Stomach (tissue), 9 donors: ENCODE results near the gene BTBD9. TPM values are rescaled to one million over a fixed set of nuclear protein-coding genes. Genes with fewer than 3 reads are reported as not detected.

Experiments
- DNase-seq, 2 donors: peaks; one replicate each; pipeline versions ENCODE4 v3.0.0 to v3.0.0-alpha.2; 2013 to 2019
- H3K27ac ChIP-seq, 5 donors: fragments of 200-600 bp in 4 of 5; sonication (generic) in 4 of 5; one replicate each; pipeline ENCODE4 v1.5.1; 2013 to 2019; ENCODE audit warnings: mild to moderate bottlenecking in 1 of 5, moderate library complexity in 1 of 5
- H3K27me3 ChIP-seq, 3 donors: fragments of 200-600 bp; sonication (generic); one replicate each; pipeline ENCODE4 v1.5.1; 2017 to 2019; ENCODE audit warnings: mixed run types in 1 of 3
- H3K36me3 ChIP-seq, 4 donors: fragments of 200-600 bp; sonication (generic); 1 replicate in 3 of 4; 2 replicates in 1 of 4; pipeline ENCODE4 v1.5.1; 2016 to 2019
- H3K4me1 ChIP-seq, 4 donors: fragments of 200-600 bp; sonication (generic); one replicate each; pipeline ENCODE4 v1.5.1; 2016 to 2019
- H3K4me3 ChIP-seq, 4 donors: fragments of 200-600 bp; sonication (generic) in 3 of 4; one replicate each; pipeline ENCODE4 v1.5.1; 2016 to 2019; ENCODE audit warnings: mild to moderate bottlenecking in 1 of 4
- H3K9me3 ChIP-seq, 4 donors: fragments of 200-600 bp; sonication (generic); one replicate each; pipeline ENCODE4 v1.5.1; 2016 to 2019
- EP300 ChIP-seq: sonication (generic); formaldehyde crosslinking; IDR thresholded peaks from one replicate; pipeline ENCODE4 v1.6.1; 2017; ENCODE audit warnings: antibody characterized with exemption
- POLR2A ChIP-seq, 4 donors: fragments of 450-650 bp; IDR thresholded peaks; one replicate each; pipeline ENCODE4 v1.6.1; 2016; ENCODE audit warnings: antibody characterized with exemption in 4 of 4, control low read depth in 2 of 4, mild to moderate bottlenecking in 1 of 4, moderate library complexity in 1 of 4
- POLR2AphosphoS5 ChIP-seq, 3 donors: sonication (generic); formaldehyde crosslinking; IDR thresholded peaks; one replicate each; pipeline ENCODE4 v1.6.1; 2016; ENCODE audit warnings: antibody characterized with exemption in 3 of 3
- WGBS, 5 donors: extraction: QIAGEN DNeasy Blood & Tissue Kit in 3 of 5; methylation state at CpG; one replicate each; pipeline versions ENCODE4 v1.1.5 to v1.1.7; 2013 to 2018; 5-methylcytosine and 5-hydroxymethylcytosine counted together
- intact Hi-C: fragments of 100-400 bp; cut with DNase I; formaldehyde crosslinking; loops from one replicate; pipeline ENCODE4 v1.15.1; 2023; ENCODE audit warnings: low total_unique reads
- polyA plus RNA-seq, 3 donors: library from polyadenylated mRNA; stranded (reverse); fragments of 200-250 nt; gene quantifications; one replicate each; pipeline ENCODE4 v1.2.3, GENCODE V29; 2013
- total RNA-seq, 5 donors: library from RNA; depleted of rRNA; stranded (reverse); fragments of >200 nt; gene quantifications; one replicate each; pipeline versions ENCODE4 v1.1.0 to v1.2.3, GENCODE V29; 2014 to 2016
- TF ChIP-seq, protein P1 (sequence below), 7 experiments: fragments of 450-650 bp in 4 of 7; fragments of 200-600 bp in 3 of 7; sonication (generic) in 3 of 7; IDR thresholded peaks; one replicate each; pipeline ENCODE4 v1.5.1; 2016 to 2019; ENCODE audit warnings: antibody characterized with exemption in 7 of 7, control low read depth in 2 of 7, mild to moderate bottlenecking in 1 of 7
- donor health status: healthy with polysubstance abuse.
- donor health status: Bipolar disorder and iron deficiency.
- donor health status: healthy.

BTBD9 gene
- total and polyA plus RNA-seq, 8 donors = 1.4 to 90.2 (median 6.8) TPM

DNA sequence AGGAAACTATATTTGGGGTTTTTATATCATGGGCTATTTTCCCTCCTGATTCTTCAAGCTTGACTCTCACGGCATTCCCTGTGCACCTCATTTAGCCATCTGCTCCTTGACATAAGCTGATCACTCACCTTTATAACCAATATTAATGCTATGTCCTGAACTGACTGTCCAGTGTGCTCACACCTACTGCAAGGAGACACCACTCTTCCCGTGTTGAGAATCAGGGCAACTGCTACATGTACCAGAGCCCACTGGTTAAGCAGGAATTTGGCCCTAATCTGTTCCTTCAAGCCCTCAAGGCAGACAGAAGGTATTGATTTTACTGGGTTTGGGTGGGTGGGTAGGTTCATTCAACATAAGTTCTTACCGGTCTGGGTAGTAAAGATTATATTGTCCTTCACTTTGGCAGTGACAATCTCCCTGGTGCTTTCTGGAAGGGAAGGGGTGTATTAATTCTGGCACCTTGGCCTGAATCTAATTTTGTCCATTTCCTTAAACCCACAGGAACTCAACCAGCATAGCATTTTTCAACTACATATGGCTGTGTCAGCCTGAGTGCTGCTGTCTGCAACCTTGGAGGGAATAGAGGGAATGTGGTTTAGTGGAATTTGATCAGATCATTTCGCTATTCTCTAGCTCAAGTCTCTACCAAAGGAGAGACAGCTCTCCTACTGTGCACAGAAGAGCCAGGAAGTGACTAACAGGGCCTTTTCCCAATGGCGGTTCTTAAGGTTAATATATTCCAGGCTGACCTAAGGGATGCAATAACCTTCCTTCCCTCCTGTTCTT, 293.2 kb downstream of the BTBD9 start:
- intact Hi-C loops = no loop called here
- 78 to 94% (median 90%) methylated on average over 5 of the region's 5 CpGs for WGBS, 5 donors

DNA sequence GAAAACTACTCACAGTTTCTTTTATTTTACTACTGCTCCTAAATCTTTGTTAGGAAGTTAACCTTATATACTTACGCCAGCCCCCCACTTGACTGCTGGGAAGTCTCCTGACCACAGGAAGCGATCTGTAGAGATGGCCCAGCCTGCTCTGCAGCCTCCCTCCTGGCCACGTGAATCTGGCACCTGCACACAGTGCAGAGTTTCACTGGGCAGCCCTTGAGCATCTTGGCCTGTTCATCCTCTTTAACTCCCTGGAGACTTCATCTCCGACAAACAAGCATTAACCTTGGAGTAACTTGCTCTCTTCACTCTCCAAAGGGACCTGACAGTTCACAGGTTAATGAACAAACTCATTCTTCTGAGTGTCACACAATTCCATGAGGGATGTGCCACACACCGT, 294.1 kb downstream of the BTBD9 start:
- H3K4me3 ChIP-seq = no peak overlapping the region
- TF ChIP-seq POLR2A (IDR thresholded peaks at IDR 0.05) (no peak), EP300 (no peak), POLR2AphosphoS5 (IDR thresholded peaks at IDR 0.05) (no peak)
- TF ChIP-seq, protein P1, sequence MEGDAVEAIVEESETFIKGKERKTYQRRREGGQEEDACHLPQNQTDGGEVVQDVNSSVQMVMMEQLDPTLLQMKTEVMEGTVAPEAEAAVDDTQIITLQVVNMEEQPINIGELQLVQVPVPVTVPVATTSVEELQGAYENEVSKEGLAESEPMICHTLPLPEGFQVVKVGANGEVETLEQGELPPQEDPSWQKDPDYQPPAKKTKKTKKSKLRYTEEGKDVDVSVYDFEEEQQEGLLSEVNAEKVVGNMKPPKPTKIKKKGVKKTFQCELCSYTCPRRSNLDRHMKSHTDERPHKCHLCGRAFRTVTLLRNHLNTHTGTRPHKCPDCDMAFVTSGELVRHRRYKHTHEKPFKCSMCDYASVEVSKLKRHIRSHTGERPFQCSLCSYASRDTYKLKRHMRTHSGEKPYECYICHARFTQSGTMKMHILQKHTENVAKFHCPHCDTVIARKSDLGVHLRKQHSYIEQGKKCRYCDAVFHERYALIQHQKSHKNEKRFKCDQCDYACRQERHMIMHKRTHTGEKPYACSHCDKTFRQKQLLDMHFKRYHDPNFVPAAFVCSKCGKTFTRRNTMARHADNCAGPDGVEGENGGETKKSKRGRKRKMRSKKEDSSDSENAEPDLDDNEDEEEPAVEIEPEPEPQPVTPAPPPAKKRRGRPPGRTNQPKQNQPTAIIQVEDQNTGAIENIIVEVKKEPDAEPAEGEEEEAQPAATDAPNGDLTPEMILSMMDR (IDR thresholded peaks at IDR 0.05) = no peak

More for the DNA sequence above, 293.2 kb downstream of the BTBD9 start:
- DNase-seq = no peak
- Histone ChIP-seq H3K27me3 (no peaks in the 10 kb centered on the region), H3K4me1 (peaks cover 0 to 22% (median 4%) of the 10 kb centered on the region in 4 donors), H3K9me3 (no peaks in the 10 kb centered on the region), H3K36me3 (peaks cover 0 to 6% (median 0%) of the 10 kb centered on the region in 4 donors), H3K4me3 (no peak overlapping the region), H3K27ac (no peak overlapping the region)
- TF ChIP-seq, protein P1 (IDR thresholded peaks at IDR 0.05) = no peak
- TF ChIP-seq POLR2AphosphoS5 (IDR thresholded peaks at IDR 0.05) (no peak), POLR2A (IDR thresholded peaks at IDR 0.05) (no peak), EP300 (no peak)

DNA sequence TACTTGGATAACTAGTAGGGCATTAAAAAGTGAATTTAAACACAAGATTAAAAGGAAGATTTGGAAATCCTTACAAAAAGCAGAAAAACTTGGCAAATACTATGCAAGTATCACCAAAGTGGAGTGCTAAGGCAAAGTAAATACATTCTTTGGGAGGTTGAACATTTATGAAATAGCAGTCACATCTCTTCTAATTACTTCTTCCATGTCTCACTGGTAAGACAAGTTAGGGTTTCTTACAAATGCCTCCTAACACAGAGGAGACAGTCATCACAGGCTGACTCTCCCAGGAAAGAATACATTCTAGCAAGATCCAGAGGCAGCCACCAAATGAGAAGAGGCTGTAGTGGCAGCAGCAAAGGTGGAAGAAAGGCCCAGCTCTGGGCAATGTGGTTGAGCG, 298.2 kb downstream of the BTBD9 start:
- TF ChIP-seq, protein P1 (IDR thresholded peaks at IDR 0.05) = no peak
- TF ChIP-seq POLR2AphosphoS5 (IDR thresholded peaks at IDR 0.05) = no peak
- no peak for TF ChIP-seq POLR2A (IDR thresholded peaks at IDR 0.05)
- TF ChIP-seq EP300 = no peak
- intact Hi-C loops = no loop called here
- H3K27me3 ChIP-seq = no peaks in the 10 kb centered on the region
- no peak overlapping the region for H3K27ac ChIP-seq
- H3K9me3 ChIP-seq = no peaks in the 10 kb centered on the region
- WGBS, 5 donors = 95 to 100% (median 100%) methylated on average over 1 of the region's 1 CpG
- DNase-seq = no peak
- no peak overlapping the region for H3K4me3 ChIP-seq
- peaks cover 0 to 6% (median 0%) of the 10 kb centered on the region in 4 donors for H3K36me3 ChIP-seq
- no peaks in the 10 kb centered on the region for H3K4me1 ChIP-seq

More for the DNA sequence above, 294.1 kb downstream of the BTBD9 start:
- H3K27me3 ChIP-seq = no peaks in the 10 kb centered on the region
- WGBS, 5 donors = 78 to 89% (median 82%) methylated on average over 5 of the region's 5 CpGs
- peaks cover 0 to 15% (median 3%) of the 10 kb centered on the region in 4 donors for H3K4me1 ChIP-seq
- H3K36me3 ChIP-seq = peaks cover 0 to 6% (median 0%) of the 10 kb centered on the region in 4 donors
- no peak overlapping the region for H3K27ac ChIP-seq
- H3K9me3 ChIP-seq = no peaks in the 10 kb centered on the region
- no peak for DNase-seq
- intact Hi-C loops = no loop called here

DNA sequence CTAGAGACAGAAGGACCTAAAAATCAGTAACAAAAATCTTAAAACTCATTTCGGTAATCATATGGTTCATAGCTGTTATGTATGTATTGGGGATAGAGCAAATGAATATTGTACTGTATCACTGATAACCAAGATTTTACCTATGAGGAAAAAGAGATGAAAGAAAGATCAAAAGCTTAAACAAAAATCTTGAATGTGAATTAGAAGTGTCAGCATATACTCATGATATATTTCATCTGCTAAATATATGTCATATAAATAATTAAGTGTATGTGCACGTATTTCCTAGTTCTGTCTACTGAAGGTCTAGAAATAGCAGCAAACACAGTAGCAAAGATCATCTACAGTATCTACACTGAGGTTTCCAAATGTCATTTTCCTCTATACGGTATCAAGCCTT, 299.8 kb downstream of the BTBD9 start:
- H3K27me3 ChIP-seq = no peaks in the 10 kb centered on the region
- 84 to 90% (median 89%) methylated on average over 3 of the region's 3 CpGs for WGBS, 5 donors
- DNase-seq = no peak
- peaks cover 0 to under 1% (median 0%) of the 10 kb centered on the region in 4 donors for H3K9me3 ChIP-seq
- H3K4me3 ChIP-seq = no peak overlapping the region
- H3K4me1 ChIP-seq = no peaks in the 10 kb centered on the region
- no peak for TF ChIP-seq POLR2AphosphoS5 (IDR thresholded peaks at IDR 0.05)
- TF ChIP-seq POLR2A (IDR thresholded peaks at IDR 0.05) = no peak
- no peak for TF ChIP-seq EP300
- TF ChIP-seq, protein P1 (IDR thresholded peaks at IDR 0.05) = no peak
- no peak overlapping the region for H3K27ac ChIP-seq
- H3K36me3 ChIP-seq = peaks cover 0 to 6% (median 0%) of the 10 kb centered on the region in 4 donors
- intact Hi-C loops = no loop called here
